Measurements from ENCODE around the gene MRAS. TPM values are rescaled to one million over a fixed set of nuclear protein-coding genes. Genes with fewer than 3 reads are reported as not detected.

MRAS gene
- total RNA-seq (2014; rRNA removed; shearing (Covaris generic)), result 37.5 and 37.9 TPM in 2 replicates

- in situ Hi-C loops (cut with HindIII; ENCODE audit: low sequenced_read_pairs), result no loop called here
These were observed at the start of gene MRAS for GRCh38 chr3:138347960-138348753. Gene MRAS, plus strand, starts transcription at chr3:138348579. Its CDS starts 24,305 bp downstream, at chr3:138372884.

GRCh38 chr3:138300647-138301046 lies 47.7 kb upstream of the MRAS start:
- in situ Hi-C loops (cut with HindIII; ENCODE audit: low sequenced_read_pairs), result no loop called here
- peak; percentile 87 for DNase-seq (ENCODE audit: low spot score)

More at GRCh38 chr3:138347960-138348753, at the start of gene MRAS:
- DNase-seq (ENCODE audit: low spot score), result peak; percentile 79

- no peak for DNase-seq (ENCODE audit: low spot score)
- in situ Hi-C loops (cut with HindIII; ENCODE audit: low sequenced_read_pairs), result no loop called here
These were observed 44.9 kb upstream of the MRAS start for GRCh38 chr3:138303474-138303873.

- in situ Hi-C loops (cut with HindIII; ENCODE audit: low sequenced_read_pairs), result no loop called here
- no peak for DNase-seq (ENCODE audit: low spot score)
These were observed 40.5 kb upstream of the MRAS start for GRCh38 chr3:138307899-138308298.

- in situ Hi-C loops (cut with HindIII; ENCODE audit: low sequenced_read_pairs), result no loop called here
- no peak for DNase-seq (ENCODE audit: low spot score)
These were observed 39.6 kb upstream of the MRAS start for GRCh38 chr3:138308783-138309182.

- in situ Hi-C loops (cut with HindIII; ENCODE audit: low sequenced_read_pairs), result no loop called here
- DNase-seq (ENCODE audit: low spot score), result no peak
These were observed 37.9 kb upstream of the MRAS start for GRCh38 chr3:138310494-138310893.

- no peak for DNase-seq (ENCODE audit: low spot score)
- in situ Hi-C loops (cut with HindIII; ENCODE audit: low sequenced_read_pairs), result no loop called here
These were observed 33.6 kb upstream of the MRAS start for GRCh38 chr3:138314751-138315150.

- no peak for DNase-seq (ENCODE audit: low spot score)
- in situ Hi-C loops (cut with HindIII; ENCODE audit: low sequenced_read_pairs), result no loop called here
These were observed 30.7 kb upstream of the MRAS start for GRCh38 chr3:138317687-138318086.

- in situ Hi-C loops (cut with HindIII; ENCODE audit: low sequenced_read_pairs), result no loop called here
- DNase-seq (ENCODE audit: low spot score), result no peak
These were observed 24.4 kb upstream of the MRAS start for GRCh38 chr3:138323971-138324370.

GRCh38 chr3:138325990-138326389 lies 22.4 kb upstream of the MRAS start:
- no peak for DNase-seq (ENCODE audit: low spot score)
- in situ Hi-C loops (cut with HindIII; ENCODE audit: low sequenced_read_pairs), result no loop called here

GRCh38 chr3:138326866-138327595 lies 21.3 kb upstream of the MRAS start:
- DNase-seq (ENCODE audit: low spot score), result no peak
- in situ Hi-C loops (cut with HindIII; ENCODE audit: low sequenced_read_pairs), result no loop called here

- no peak for DNase-seq (ENCODE audit: low spot score)
- in situ Hi-C loops (cut with HindIII; ENCODE audit: low sequenced_read_pairs), result no loop called here
These were observed 20.5 kb upstream of the MRAS start for GRCh38 chr3:138327831-138328230.

GRCh38 chr3:138328341-138328740 lies 20.0 kb upstream of the MRAS start:
- DNase-seq (ENCODE audit: low spot score), result no peak
- in situ Hi-C loops (cut with HindIII; ENCODE audit: low sequenced_read_pairs), result no loop called here

- DNase-seq (ENCODE audit: low spot score), result peak; percentile 97
- in situ Hi-C loops (cut with HindIII; ENCODE audit: low sequenced_read_pairs), result no loop called here
These were observed 19.0 kb upstream of the MRAS start, which contains the start of gene NME9 for GRCh38 chr3:138329127-138329983. Gene NME9, minus strand, starts transcription at chr3:138329851. Its CDS starts 516 bp downstream, at chr3:138329335.

- in situ Hi-C loops (cut with HindIII; ENCODE audit: low sequenced_read_pairs), result no loop called here
- no peak for DNase-seq (ENCODE audit: low spot score)
These were observed 18.4 kb upstream of the MRAS start for GRCh38 chr3:138329984-138330293.

- DNase-seq (ENCODE audit: low spot score), result peak; percentile 37
- in situ Hi-C loops (cut with HindIII; ENCODE audit: low sequenced_read_pairs), result no loop called here
These were observed 17.1 kb upstream of the MRAS start for GRCh38 chr3:138331143-138331894.

- in situ Hi-C loops (cut with HindIII; ENCODE audit: low sequenced_read_pairs), result no loop called here
These were observed 15.8 kb upstream of the MRAS start for GRCh38 chr3:138332472-138333073.

GRCh38 chr3:138334608-138335007 lies 13.8 kb upstream of the MRAS start:
- DNase-seq (ENCODE audit: low spot score), result no peak
- in situ Hi-C loops (cut with HindIII; ENCODE audit: low sequenced_read_pairs), result no loop called here

More at GRCh38 chr3:138332472-138333073, 15.8 kb upstream of the MRAS start:
- peak; percentile 71 for DNase-seq (ENCODE audit: low spot score)

All from G401 (cell line).